ENCODE data around the gene FBN2.

DNA sequence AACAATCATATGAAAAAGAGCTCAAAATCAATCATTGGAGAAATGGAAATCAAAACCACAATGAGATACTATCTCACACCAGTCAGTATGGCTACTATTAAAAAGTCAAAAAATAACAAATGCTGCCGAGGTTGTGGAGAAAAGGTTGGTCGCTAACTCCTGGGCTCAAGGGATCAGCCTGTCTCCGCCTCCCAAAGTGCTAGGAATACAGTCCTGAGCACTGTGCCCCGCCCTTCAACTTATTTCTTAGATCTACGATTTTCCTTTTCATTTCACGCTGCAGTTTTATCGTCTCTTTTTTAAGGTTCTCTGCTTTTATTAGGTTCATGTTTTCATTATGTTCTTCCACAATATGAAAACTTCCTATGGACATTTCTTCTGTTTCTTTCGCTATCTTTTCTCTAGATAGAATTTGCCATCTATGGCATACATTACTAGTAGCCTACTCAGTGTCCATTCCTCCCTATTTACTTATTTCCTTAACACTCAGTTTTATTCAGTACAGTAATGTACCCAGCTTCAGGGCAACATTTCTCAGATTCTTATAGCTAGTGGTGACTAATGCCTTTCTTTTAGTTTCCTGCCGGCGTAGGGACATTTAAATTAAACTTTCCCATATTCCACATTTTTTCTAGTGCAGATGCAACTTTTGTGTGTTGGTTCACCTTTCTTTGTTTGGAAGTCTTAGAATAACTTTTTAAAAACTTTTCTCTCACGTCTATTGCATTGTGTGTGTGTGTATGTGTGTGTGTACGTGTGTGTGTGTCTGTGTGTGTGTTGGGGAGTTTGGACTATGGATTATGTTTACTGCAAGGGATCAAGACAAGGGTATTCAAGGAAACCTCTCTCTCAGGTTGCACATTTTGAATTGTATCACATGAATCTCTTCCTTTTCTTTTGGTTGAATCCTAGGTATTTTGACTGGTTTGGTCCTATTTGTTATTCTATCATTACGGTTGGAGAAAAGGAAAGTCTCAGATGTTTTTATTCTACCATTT lies 21.6 kb upstream of the FBN2 start:
- TF ChIP-seq, protein P1, sequence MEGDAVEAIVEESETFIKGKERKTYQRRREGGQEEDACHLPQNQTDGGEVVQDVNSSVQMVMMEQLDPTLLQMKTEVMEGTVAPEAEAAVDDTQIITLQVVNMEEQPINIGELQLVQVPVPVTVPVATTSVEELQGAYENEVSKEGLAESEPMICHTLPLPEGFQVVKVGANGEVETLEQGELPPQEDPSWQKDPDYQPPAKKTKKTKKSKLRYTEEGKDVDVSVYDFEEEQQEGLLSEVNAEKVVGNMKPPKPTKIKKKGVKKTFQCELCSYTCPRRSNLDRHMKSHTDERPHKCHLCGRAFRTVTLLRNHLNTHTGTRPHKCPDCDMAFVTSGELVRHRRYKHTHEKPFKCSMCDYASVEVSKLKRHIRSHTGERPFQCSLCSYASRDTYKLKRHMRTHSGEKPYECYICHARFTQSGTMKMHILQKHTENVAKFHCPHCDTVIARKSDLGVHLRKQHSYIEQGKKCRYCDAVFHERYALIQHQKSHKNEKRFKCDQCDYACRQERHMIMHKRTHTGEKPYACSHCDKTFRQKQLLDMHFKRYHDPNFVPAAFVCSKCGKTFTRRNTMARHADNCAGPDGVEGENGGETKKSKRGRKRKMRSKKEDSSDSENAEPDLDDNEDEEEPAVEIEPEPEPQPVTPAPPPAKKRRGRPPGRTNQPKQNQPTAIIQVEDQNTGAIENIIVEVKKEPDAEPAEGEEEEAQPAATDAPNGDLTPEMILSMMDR (conservative IDR thresholded peaks at IDR 0.05; ENCODE audit: low read length), result no peak
- TF ChIP-seq EZH2phosphoT487 (IDR thresholded peaks at IDR 0.05; ENCODE audit: borderline replicate concordance), result no peak

Data from Loucy (cell line).